ENCODE measurements around the gene SLC5A10. TPM values are rescaled to one million over a fixed set of nuclear protein-coding genes. Genes with fewer than 3 reads are reported as not detected.

The SLC5A10 gene
- total RNA-seq, 4 donors from 2014 or later, result not detected

- H3K27ac ChIP-seq, result no peak overlapping the region
- H3K9me3 ChIP-seq, result no peaks in the 10 kb centered on the region
- intact Hi-C loops (cut with DNase I; ENCODE audit: low total_unique reads), result no loop called here
- no peaks in the 10 kb centered on the region for H3K27me3 ChIP-seq
- DNase-seq, result no peak
- no peaks in the 10 kb centered on the region for H3K4me1 ChIP-seq
- no peak for TF ChIP-seq CTCF (IDR thresholded peaks at IDR 0.05)
- no peak for TF ChIP-seq POLR2A (IDR thresholded peaks at IDR 0.05)
- H3K36me3 ChIP-seq, result no peaks in the 10 kb centered on the region
- H3K4me3 ChIP-seq, result no peak overlapping the region
Measured at GRCh38 chr17:18985475-18985874, 33.5 kb downstream of the SLC5A10 start.

GRCh38 chr17:18986541-18987229 lies 34.7 kb downstream of the SLC5A10 start:
- H3K9me3 ChIP-seq, result no peaks in the 10 kb centered on the region
- no peak for DNase-seq
- intact Hi-C loops (cut with DNase I; ENCODE audit: low total_unique reads), result no loop called here
- no peaks in the 10 kb centered on the region for H3K36me3 ChIP-seq
- H3K4me1 ChIP-seq, result no peaks in the 10 kb centered on the region
- no peak overlapping the region for H3K4me3 ChIP-seq
- no peak overlapping the region for H3K27ac ChIP-seq
- TF ChIP-seq CTCF (IDR thresholded peaks at IDR 0.05), result no peak
- TF ChIP-seq POLR2A (IDR thresholded peaks at IDR 0.05), result no peak
- no peaks in the 10 kb centered on the region for H3K27me3 ChIP-seq

DNA sequence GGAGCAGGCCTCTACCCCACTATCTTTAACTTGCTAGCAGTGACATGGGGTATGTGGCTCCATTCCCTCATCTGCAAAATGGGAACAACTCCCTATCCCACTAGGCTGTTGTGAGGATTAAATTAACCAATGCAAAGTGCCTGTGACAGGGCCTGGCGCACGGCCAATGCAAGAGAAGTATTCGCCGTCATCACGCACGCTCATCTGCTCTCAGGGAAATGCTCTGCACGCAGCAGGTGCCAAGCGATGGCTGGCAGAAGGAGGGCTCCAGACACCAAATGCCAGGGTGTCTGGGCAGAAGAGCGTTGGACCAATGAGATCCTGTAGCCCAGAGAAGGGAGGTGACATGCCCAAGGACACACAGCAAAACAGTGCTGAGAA lies 35.3 kb downstream of the SLC5A10 start:
- no peak for DNase-seq
- H3K36me3 ChIP-seq, result no peaks in the 10 kb centered on the region
- TF ChIP-seq POLR2A (IDR thresholded peaks at IDR 0.05) (no peak), CTCF (IDR thresholded peaks at IDR 0.05) (no peak)
- H3K27me3 ChIP-seq, result no peaks in the 10 kb centered on the region
- H3K27ac ChIP-seq, result no peak overlapping the region
- intact Hi-C loops (cut with DNase I; ENCODE audit: low total_unique reads), result no loop called here
- H3K9me3 ChIP-seq, result no peaks in the 10 kb centered on the region
- H3K4me3 ChIP-seq, result no peak overlapping the region
- no peaks in the 10 kb centered on the region for H3K4me1 ChIP-seq

GRCh38 chr17:18987862-18988545 lies 36.0 kb downstream of the SLC5A10 start:
- Histone ChIP-seq H3K4me1 (no peaks in the 10 kb centered on the region), H3K9me3 (no peaks in the 10 kb centered on the region), H3K4me3 (no peak overlapping the region), H3K36me3 (no peaks in the 10 kb centered on the region), H3K27ac (no peak overlapping the region), H3K27me3 (no peaks in the 10 kb centered on the region)
- TF ChIP-seq CTCF (IDR thresholded peaks at IDR 0.05), result no peak
- no peak for TF ChIP-seq POLR2A (IDR thresholded peaks at IDR 0.05)
- intact Hi-C loops (cut with DNase I; ENCODE audit: low total_unique reads), result no loop called here
- no peak for DNase-seq

- intact Hi-C loops (cut with DNase I; ENCODE audit: low total_unique reads), result no loop called here
- DNase-seq, result no peak
- Histone ChIP-seq H3K9me3 (no peaks in the 10 kb centered on the region), H3K27ac (no peak overlapping the region), H3K4me1 (no peaks in the 10 kb centered on the region), H3K4me3 (no peak overlapping the region), H3K27me3 (no peaks in the 10 kb centered on the region), H3K36me3 (no peaks in the 10 kb centered on the region)
- TF ChIP-seq POLR2A (IDR thresholded peaks at IDR 0.05) (no peak), CTCF (IDR thresholded peaks at IDR 0.05) (no peak)
Measured at GRCh38 chr17:18988546-18989173, 36.7 kb downstream of the SLC5A10 start.
